ENCODE measurements around the gene ZNF580. TPM values are rescaled to one million over a fixed set of nuclear protein-coding genes. Genes with fewer than 3 reads are reported as not detected.

The ZNF580 gene
- total and polyA plus RNA-seq, 2 of the 8 experiments (the other 6 are each of a cell fraction or from before 2014, with no cell fraction given) = 12.0 to 24.6 TPM

GRCh38 chr19:55683449-55684261, 42.9 kb downstream of the ZNF580 start:
- Histone ChIP-seq H3K4ac (replicated peaks; ENCODE audit: insufficient read length, low read depth, low read length) (no peak overlapping the region), H3K56ac (replicated peaks; ENCODE audit: insufficient read length, low read depth, low read length) (no peak overlapping the region), H3K4me3 (ENCODE audit: extremely low read depth in 1 of 4, insufficient read depth in 2 of 4, low read depth in 3 of 4, low read length in 4 of 4) (no peak overlapping the region), H2BK120ac (replicated peaks; ENCODE audit: low read depth, low read length) (no peak overlapping the region), H3K27ac (ENCODE audit: low read depth, low read length) (no peak overlapping the region), H3K4me2 (ENCODE audit: insufficient read depth in 1 of 2, low read depth in 2 of 2, low read length in 2 of 2) (no peak overlapping the region), H2BK12ac (ENCODE audit: low read depth, low read length) (no peak overlapping the region), H4K20me1 (replicated peaks in 1 of 2; ENCODE audit: control insufficient read depth in 1 of 2, insufficient read depth in 2 of 2, low read length in 2 of 2) (peaks cover 8 to 36% of the 10 kb centered on the region in 2 experiments), H3K23ac (ENCODE audit: insufficient read length) (no peak overlapping the region), H3K36me3 (ENCODE audit: control insufficient read depth in 2 of 4, insufficient read depth in 4 of 4, low read length in 3 of 4) (peaks cover 7 to 28% (median 23%) of the 10 kb centered on the region in 4 experiments; a peak in 7 of 8 replicates), H3K14ac (ENCODE audit: insufficient read length) (no peak overlapping the region), H3K23me2 (ENCODE audit: low read depth, low read length) (no peaks in the 10 kb centered on the region), H2AK5ac (ENCODE audit: low read depth, low read length) (no peak overlapping the region), H4K91ac (replicated peaks; ENCODE audit: insufficient read length, low read length) (no peak overlapping the region), H3K27me3 (replicated peaks in 1 of 4; ENCODE audit: control insufficient read depth in 3 of 4, extremely low read depth in 1 of 4, insufficient read depth in 3 of 4, low read length in 3 of 4) (no peaks in the 10 kb centered on the region; a peak in 1 of 7 replicates), H2BK15ac (ENCODE audit: low read length) (no peak overlapping the region), H3K4me1 (replicated peaks in 1 of 4; ENCODE audit: control insufficient read depth in 3 of 4, insufficient read depth in 4 of 4, low read length in 3 of 4) (no peaks in the 10 kb centered on the region), H3K9me3 (ENCODE audit: insufficient read depth in 2 of 2, low read depth in 1 of 2, low read length in 1 of 2) (no peaks in the 10 kb centered on the region), H2AFZ (ENCODE audit: low read length) (no peak overlapping the region), H4K5ac (ENCODE audit: insufficient read length, low read depth, low read length) (no peak overlapping the region), H3K79me1 (ENCODE audit: low read depth, low read length) (peaks cover 21% of the 10 kb centered on the region), H3K9ac (replicated peaks in 1 of 4; ENCODE audit: extremely low read depth in 1 of 4, low read depth in 3 of 4, low read length in 3 of 4) (0 out of 7 replicates have a peak overlapping the region, but pooled peaks of 1 of the 4 experiments have one; percentile 32), H3K79me2 (ENCODE audit: control insufficient read depth in 1 of 2, insufficient read depth in 2 of 2, low read length in 2 of 2) (peaks cover 0 to 46% of the 10 kb centered on the region in 2 experiments; a peak in 2 of 4 replicates), H4K8ac (ENCODE audit: extremely low read depth, insufficient read depth, low read length) (no peak overlapping the region), H3K18ac (ENCODE audit: extremely low read depth, low read length) (no peak overlapping the region), H2BK20ac (ENCODE audit: low read length) (no peak overlapping the region), H2BK5ac (ENCODE audit: low read depth, low read length) (no peak overlapping the region)
- DNase-seq (ENCODE audit: low read depth in 1 of 2, low spot score in 2 of 2) = no peak
- ChIA-PET CTCF (ENCODE audit: partially characterized antibody) (interaction anchor here (0.6 to 1.7 kb wide), 4 partner anchors 15 to 575 kb away, joined by 3 to 4 read pairs (median 4); no protein-coding TSS in a partner anchor), POLR2A (ENCODE audit: partially characterized antibody) (interaction anchor here (1.1 to 1.9 kb wide), 5 partner anchors 8 to 36 kb away, joined by 3 to 5 read pairs (median 4); no protein-coding TSS in a partner anchor)
- WGBS, 2 experiments (ENCODE audit: extremely low coverage in 1 of 2, insufficient coverage in 1 of 2, insufficient read length in 1 of 2, insufficient replicate concordance in 2 of 2, low coverage in 1 of 2, low lambda C conversion rate in 2 of 2, missing lambda C conversion rate in 1 of 2) = 89% methylated on average over 22 of the region's 22 CpGs; no CpG with 5 or more reads in 1 of the 2 experiments
- FAIRE-seq = no peak
- TF ChIP-seq JUND (IDR thresholded peaks at IDR 0.05; ENCODE audit: low read length) (no peak), SRF (IDR thresholded peaks at IDR 0.05; ENCODE audit: low read depth, low read length) (no peak), CHD1 (IDR thresholded peaks at IDR 0.05; ENCODE audit: low read depth, low read length) (no peak), TEAD4 (IDR thresholded peaks at IDR 0.05; ENCODE audit: low read depth, low read length) (no peak), RAD21 (IDR thresholded peaks at IDR 0.05 in 1 of 2, conservative IDR thresholded peaks at IDR 0.05 in 1 of 2; ENCODE audit: low read depth in 2 of 2, low read length in 2 of 2) (no peak), SP1 (IDR thresholded peaks at IDR 0.05; ENCODE audit: low read depth, low read length) (no peak), CREB1 (IDR thresholded peaks at IDR 0.05) (no peak), POLR2AphosphoS5 (IDR thresholded peaks at IDR 0.05; ENCODE audit: low read depth, low read length) (no peak), ASH2L (IDR thresholded peaks at IDR 0.05; ENCODE audit: low read length) (no peak), CBX5 (IDR thresholded peaks at IDR 0.05; ENCODE audit: low read depth, low read length) (no peak), RBBP5 (IDR thresholded peaks at IDR 0.05; ENCODE audit: borderline replicate concordance, low read depth, low read length) (no peak), PHF8 (conservative IDR thresholded peaks at IDR 0.05; ENCODE audit: low read depth, low read length) (no peak), ZNF274 (IDR thresholded peaks at IDR 0.05; ENCODE audit: borderline replicate concordance, extremely low read depth, low read length) (no peak)

Data from H1 (cell line).